Thoracic aorta (tissue), 2 donors: ENCODE results near the gene C20orf144. TPM values are rescaled to one million over a fixed set of nuclear protein-coding genes. Genes with fewer than 3 reads are reported as not detected.

Experiments used
- ATAC-seq: fragments of 150-250 bp; one replicate; pipeline ENCODE4 v1.8.0; 2017; ENCODE audit warnings: low read depth; ENCODE audit not compliant: insufficient number of reproducible peaks, low FRiP score
- DNase-seq: peaks from one replicate; pipeline ENCODE4 v3.0.0-alpha.2; 2020; ENCODE audit warnings: low spot score
- H3K27ac ChIP-seq, 2 donors: fragments of 200-600 bp; sonication (generic); 1 replicate in 1 of 2; 2 replicates in 1 of 2; pipeline ENCODE4 v1.5.1; 2016; ENCODE audit warnings: mild to moderate bottlenecking in 2 of 2, moderate library complexity in 2 of 2
- H3K27me3 ChIP-seq: fragments of 200-600 bp; sonication (generic); replicated peaks from 2 replicates; pipeline ENCODE4 v1.6.0; 2016; ENCODE audit warnings: mild to moderate bottlenecking; ENCODE audit not compliant: insufficient read depth
- H3K36me3 ChIP-seq: fragments of 200-600 bp; sonication (generic); one replicate; pipeline ENCODE4 v1.5.1; 2016
- H3K4me1 ChIP-seq, 2 donors: fragments of 200-600 bp; sonication (generic); 1 replicate in 1 of 2; 2 replicates in 1 of 2; pipeline versions ENCODE4 v1.5.1 to v1.6.0; 2016; ENCODE audit warnings: low read depth in 2 of 2, mild to moderate bottlenecking in 1 of 2; ENCODE audit not compliant: control insufficient read depth in 1 of 2
- H3K4me3 ChIP-seq: fragments of 200-600 bp; sonication (generic); 2 replicates; pipeline ENCODE4 v1.5.1; 2016; ENCODE audit warnings: mild to moderate bottlenecking
- H3K9me3 ChIP-seq: fragments of 200-600 bp; sonication (generic); 2 replicates; pipeline ENCODE4 v1.5.1; 2016
- total RNA-seq, 2 donors: library from RNA; depleted of rRNA; stranded (reverse); fragments of >200 nt; gene quantifications; one replicate each; pipeline versions ENCODE4 v1.1.0 to v1.2.3, GENCODE V29; 2016
- TF ChIP-seq, protein P1 (sequence below): fragments of 200-600 bp; sonication (generic); IDR thresholded peaks from one replicate; pipeline ENCODE4 v1.5.1; 2019; ENCODE audit warnings: antibody characterized with exemption

C20orf144 gene
- total RNA-seq, 2 donors from 2014 or later, result not detected

DNA sequence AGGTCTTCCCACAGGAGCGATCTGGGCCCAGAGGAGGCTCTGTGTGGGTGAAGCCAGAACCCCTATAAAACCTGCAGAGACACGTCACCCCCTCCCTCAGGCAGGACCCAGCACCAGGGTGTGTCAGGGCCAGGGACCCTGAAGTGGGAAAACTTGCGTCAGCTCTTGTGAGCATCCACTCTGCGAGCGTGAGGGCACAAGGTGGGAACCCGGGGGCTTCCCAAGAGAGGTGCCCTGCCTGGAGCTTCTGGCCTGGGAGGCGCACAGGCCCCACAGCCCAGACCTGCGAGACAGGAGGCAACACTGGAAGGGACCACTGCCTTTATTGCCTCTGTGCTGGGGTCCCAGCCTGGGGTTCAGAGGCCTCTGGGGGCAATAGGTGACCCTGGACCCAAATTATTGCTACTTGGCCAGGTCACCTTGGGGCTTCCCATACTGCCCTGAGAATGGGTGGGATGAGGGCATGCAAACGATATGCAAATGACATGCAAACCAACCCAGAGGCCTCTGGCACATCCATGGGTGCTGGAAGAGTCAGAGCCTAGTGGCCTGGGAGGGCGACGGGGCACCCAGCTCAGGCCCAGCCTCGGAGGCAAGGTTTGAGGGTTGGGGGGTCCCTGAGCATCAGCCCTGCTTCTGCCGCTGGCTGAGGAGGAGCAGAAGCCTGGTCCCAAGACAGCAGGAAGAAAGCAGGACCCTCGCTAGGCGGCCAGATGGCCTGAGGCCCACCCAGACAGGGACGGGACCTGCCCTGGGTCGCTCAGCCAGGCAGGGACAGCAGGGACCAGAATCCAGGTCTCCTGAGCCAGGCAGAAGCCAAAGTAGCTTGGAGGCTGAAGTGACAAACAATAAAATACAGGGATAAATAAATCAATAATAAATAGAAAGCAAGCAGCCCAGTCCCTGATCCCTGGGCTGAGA lies 5.1 kb upstream of the C20orf144 start:
- Histone ChIP-seq H3K27me3 (no peaks in the 10 kb centered on the region), H3K4me3 (no peak overlapping the region), H3K4me1 (peaks cover 0 to 8% of the 10 kb centered on the region in 2 donors), H3K36me3 (peaks cover 20% of the 10 kb centered on the region), H3K9me3 (no peaks in the 10 kb centered on the region), H3K27ac (no peak overlapping the region)
- TF ChIP-seq, protein P1, sequence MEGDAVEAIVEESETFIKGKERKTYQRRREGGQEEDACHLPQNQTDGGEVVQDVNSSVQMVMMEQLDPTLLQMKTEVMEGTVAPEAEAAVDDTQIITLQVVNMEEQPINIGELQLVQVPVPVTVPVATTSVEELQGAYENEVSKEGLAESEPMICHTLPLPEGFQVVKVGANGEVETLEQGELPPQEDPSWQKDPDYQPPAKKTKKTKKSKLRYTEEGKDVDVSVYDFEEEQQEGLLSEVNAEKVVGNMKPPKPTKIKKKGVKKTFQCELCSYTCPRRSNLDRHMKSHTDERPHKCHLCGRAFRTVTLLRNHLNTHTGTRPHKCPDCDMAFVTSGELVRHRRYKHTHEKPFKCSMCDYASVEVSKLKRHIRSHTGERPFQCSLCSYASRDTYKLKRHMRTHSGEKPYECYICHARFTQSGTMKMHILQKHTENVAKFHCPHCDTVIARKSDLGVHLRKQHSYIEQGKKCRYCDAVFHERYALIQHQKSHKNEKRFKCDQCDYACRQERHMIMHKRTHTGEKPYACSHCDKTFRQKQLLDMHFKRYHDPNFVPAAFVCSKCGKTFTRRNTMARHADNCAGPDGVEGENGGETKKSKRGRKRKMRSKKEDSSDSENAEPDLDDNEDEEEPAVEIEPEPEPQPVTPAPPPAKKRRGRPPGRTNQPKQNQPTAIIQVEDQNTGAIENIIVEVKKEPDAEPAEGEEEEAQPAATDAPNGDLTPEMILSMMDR, result no peak
- no peak for ATAC-seq
- no peak for DNase-seq

DNA sequence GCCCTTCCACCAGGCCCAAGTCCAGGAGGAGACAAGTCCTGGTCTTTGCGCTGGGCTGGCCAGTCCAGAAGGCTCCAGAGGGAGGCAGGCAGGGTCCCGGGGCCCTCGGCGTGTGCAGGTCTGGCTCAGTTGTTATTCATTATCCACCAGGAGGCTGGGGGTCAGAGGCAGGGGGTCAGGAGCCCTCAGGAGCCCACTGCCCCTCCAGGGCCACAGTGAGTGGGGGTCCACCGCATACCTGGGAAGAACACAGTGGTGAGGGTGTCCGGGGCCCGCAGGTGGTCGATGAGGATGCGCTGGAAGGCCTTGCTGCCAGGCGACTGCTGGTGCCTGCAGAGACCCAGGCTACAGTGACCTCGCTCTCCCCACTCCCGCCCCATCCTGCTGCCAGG lies 4.4 kb upstream of the C20orf144 start:
- ATAC-seq, result no peak
- Histone ChIP-seq H3K36me3 (peaks cover 20% of the 10 kb centered on the region), H3K4me3 (no peak overlapping the region), H3K27ac (no peak overlapping the region), H3K9me3 (no peaks in the 10 kb centered on the region), H3K27me3 (no peaks in the 10 kb centered on the region), H3K4me1 (peaks cover 0 to 12% of the 10 kb centered on the region in 2 donors)
- TF ChIP-seq, protein P1, result no peak
- DNase-seq, result no peak

GRCh38 chr20:33658510-33658909 lies 3.6 kb upstream of the C20orf144 start:
- H3K9me3 ChIP-seq, result no peaks in the 10 kb centered on the region
- no peak overlapping the region for H3K27ac ChIP-seq
- H3K4me3 ChIP-seq, result no peak overlapping the region
- ATAC-seq (no peak), DNase-seq (no peak)
- peaks cover 3 to 14% of the 10 kb centered on the region in 2 donors for H3K4me1 ChIP-seq
- TF ChIP-seq, protein P1, result no peak
- H3K36me3 ChIP-seq, result peaks cover 20% of the 10 kb centered on the region
- H3K27me3 ChIP-seq, result no peaks in the 10 kb centered on the region

GRCh38 chr20:33658929-33659328 lies 3.2 kb upstream of the C20orf144 start:
- no peak for ATAC-seq
- H3K4me1 ChIP-seq, result peaks cover 5 to 11% of the 10 kb centered on the region in 2 donors
- TF ChIP-seq, protein P1, result no peak
- H3K9me3 ChIP-seq, result no peaks in the 10 kb centered on the region
- H3K4me3 ChIP-seq, result no peak overlapping the region
- H3K27me3 ChIP-seq, result no peaks in the 10 kb centered on the region
- no peak for DNase-seq
- peaks cover 20% of the 10 kb centered on the region for H3K36me3 ChIP-seq
- no peak overlapping the region for H3K27ac ChIP-seq

GRCh38 chr20:33659341-33660034 lies 2.6 kb upstream of the C20orf144 start:
- Histone ChIP-seq H3K36me3 (peaks cover 20% of the 10 kb centered on the region), H3K4me3 (no peak overlapping the region), H3K9me3 (no peaks in the 10 kb centered on the region), H3K27ac (no peak overlapping the region), H3K4me1 (peaks cover 10 to 16% of the 10 kb centered on the region in 2 donors), H3K27me3 (no peaks in the 10 kb centered on the region)
- no peak for DNase-seq
- TF ChIP-seq, protein P1, result no peak
- ATAC-seq, result no peak
